IMR-90 (cell line): ENCODE measurements around the gene DNAJB4. TPM values are rescaled to one million over a fixed set of nuclear protein-coding genes. Genes with fewer than 3 reads are reported as not detected.

Experiments used
- ATAC-seq: fragments of 200-7000 bp; cut with Tn5 transposase; 2 replicates; pipeline ENCODE4 v1.9.1; 2020; ENCODE audit warnings: low read depth, mild to moderate bottlenecking, moderate library complexity
- BruUV-seq: library from RNA; stranded (reverse); fragments of 400-500 nt; replicated peaks from 2 replicates; lab custom pipeline; 2021; lab: Mats Ljungman, UMichigan
- CTCF ChIA-PET: fragments of 300-600 bp; formaldehyde crosslinking; extraction: SDS; loops from one replicate; lab custom pipeline; 2021; ENCODE audit warnings: antibody characterized with exemption; lab: Yijun Ruan, JAX
- POLR2A ChIA-PET: fragments of 300-600 bp; sonication (Branson Sonifier 250); formaldehyde crosslinking; loops from one replicate; lab custom pipeline; 2022; ENCODE audit warnings: antibody characterized with exemption; ENCODE audit not compliant: unreplicated experiment; lab: Charles Lee
- DNase-seq: peaks from one replicate; pipeline ENCODE4 v3.0.0; 2013
- H2AFZ ChIP-seq: replicated peaks from 2 replicates; pipeline ENCODE3; 2013; ENCODE audit warnings: low read length, mild to moderate bottlenecking; ENCODE audit not compliant: poor library complexity
- H2AK5ac ChIP-seq: 2 replicates; pipeline ENCODE4 v1.6.1; 2013; ENCODE audit warnings: low read depth, low read length, inconsistent platforms
- H2AK9ac ChIP-seq: replicated peaks from 2 replicates; pipeline ENCODE3; 2013; ENCODE audit warnings: mild to moderate bottlenecking, low read depth, low read length, moderate library complexity; ENCODE audit not compliant: poor library complexity
- H2BK120ac ChIP-seq: 2 replicates; pipeline ENCODE4 v1.6.1; 2013; ENCODE audit warnings: low read depth, low read length, inconsistent platforms
- H2BK15ac ChIP-seq: 3 replicates; pipeline ENCODE4 v1.6.1; 2013; ENCODE audit warnings: low read depth, low read length, inconsistent platforms
- H2BK20ac ChIP-seq: 2 replicates; pipeline ENCODE4 v1.6.1; 2013; ENCODE audit warnings: low read depth, mild to moderate bottlenecking, inconsistent platforms, low read length, moderate library complexity
- H2BK5ac ChIP-seq: 2 replicates; pipeline ENCODE4 v1.6.1; 2013; ENCODE audit warnings: mild to moderate bottlenecking, low read depth, low read length, inconsistent platforms; ENCODE audit not compliant: poor library complexity, severe bottlenecking
- H3K14ac ChIP-seq: replicated peaks from 2 replicates; pipeline ENCODE4 v1.6.1; 2013; ENCODE audit warnings: low read depth, low read length, inconsistent platforms
- H3K18ac ChIP-seq: 2 replicates; pipeline ENCODE4 v1.6.1; 2013; ENCODE audit warnings: low read depth, low read length, control low read depth
- H3K23ac ChIP-seq: 2 replicates; pipeline ENCODE4 v1.6.1; 2013; ENCODE audit warnings: low read depth, low read length, inconsistent platforms
- H3K27ac ChIP-seq: 2 replicates; pipeline ENCODE4 v1.5.1; 2013; ENCODE audit warnings: mild to moderate bottlenecking, control low read depth, low read length; ENCODE audit not compliant: insufficient read depth
- H3K27me3 ChIP-seq: 2 replicates; pipeline ENCODE4 v1.6.1; 2013; ENCODE audit warnings: low read length; ENCODE audit not compliant: control insufficient read depth, insufficient read depth
- H3K36me3 ChIP-seq: 2 replicates; pipeline ENCODE4 v1.6.1; 2013; ENCODE audit warnings: low read length, mixed read lengths; ENCODE audit not compliant: control insufficient read depth, insufficient read depth
- H3K4ac ChIP-seq: 2 replicates; pipeline ENCODE4 v1.6.1; 2013; ENCODE audit warnings: low read depth, low read length, inconsistent platforms
- H3K4me1 ChIP-seq: 2 replicates; pipeline ENCODE4 v1.6.1; 2013; ENCODE audit warnings: low read length, mixed read lengths; ENCODE audit not compliant: control insufficient read depth, insufficient read depth
- H3K4me2 ChIP-seq: 2 replicates; pipeline ENCODE4 v1.6.1; 2013; ENCODE audit warnings: low read depth, mild to moderate bottlenecking, control low read depth, low read length, moderate library complexity
- H3K4me3 ChIP-seq: 2 replicates; pipeline ENCODE4 v1.5.1; 2013; ENCODE audit warnings: low read depth, mild to moderate bottlenecking, control low read depth, low read length, moderate library complexity; ENCODE audit not compliant: insufficient read depth
- H3K56ac ChIP-seq: 2 replicates; pipeline ENCODE4 v1.6.1; 2013; ENCODE audit warnings: low read length, inconsistent platforms; ENCODE audit not compliant: insufficient read depth; ENCODE audit errors: extremely low read depth
- H3K79me1 ChIP-seq, 2 experiments: 2 replicates each; pipeline ENCODE4 v1.6.1; 2013; ENCODE audit warnings: low read length in 2 of 2, inconsistent platforms in 1 of 2, low read depth in 1 of 2
- H3K9ac ChIP-seq: 2 replicates; pipeline ENCODE4 v1.6.1; 2013; ENCODE audit warnings: low read depth, low read length, control low read depth
- H3K9me1 ChIP-seq: 2 replicates; pipeline ENCODE4 v1.6.1; 2013; ENCODE audit warnings: low read length, inconsistent platforms; ENCODE audit not compliant: insufficient read depth
- H3K9me3 ChIP-seq: 2 replicates; pipeline ENCODE4 v1.6.1; 2013; ENCODE audit warnings: low read length; ENCODE audit not compliant: control insufficient read depth, insufficient read depth
- H4K20me1 ChIP-seq: 2 replicates; pipeline ENCODE4 v1.6.1; 2013; ENCODE audit warnings: low read length, inconsistent platforms; ENCODE audit not compliant: insufficient read depth
- H4K5ac ChIP-seq: 2 replicates; pipeline ENCODE4 v1.6.1; 2013; ENCODE audit warnings: mild to moderate bottlenecking, low read depth, low read length, control low read depth
- H4K8ac ChIP-seq, 2 experiments: 2 replicates each; pipeline ENCODE4 v1.6.1; 2013; ENCODE audit warnings: low read depth in 2 of 2, low read length in 2 of 2, control low read depth in 1 of 2, inconsistent platforms in 1 of 2
- H4K91ac ChIP-seq: 2 replicates; pipeline ENCODE4 v1.6.1; 2013; ENCODE audit warnings: low read depth, low read length, inconsistent platforms; ENCODE audit not compliant: insufficient read depth
- BHLHE40 ChIP-seq: fragments of 150-350 bp; IDR thresholded peaks from 2 replicates; pipeline ENCODE4 v1.6.1; 2016; ENCODE audit warnings: mild to moderate bottlenecking, low read depth, low read length
- CHD1 ChIP-seq: IDR thresholded peaks from 2 replicates; pipeline ENCODE4 v1.6.1; 2012; ENCODE audit warnings: low read depth, low read length, improper control_type of control experiment
- MXI1 ChIP-seq: IDR thresholded peaks from 2 replicates; pipeline ENCODE4 v1.6.1; 2012; ENCODE audit warnings: low read depth, mild to moderate bottlenecking, low read length, moderate library complexity, borderline replicate concordance
- POLR2A ChIP-seq: IDR thresholded peaks from 2 replicates; pipeline ENCODE4 v1.6.1; 2012; ENCODE audit warnings: mild to moderate bottlenecking, low read depth, low read length
- RCOR1 ChIP-seq: IDR thresholded peaks from 2 replicates; pipeline ENCODE4 v1.6.1; 2012; ENCODE audit warnings: mild to moderate bottlenecking, low read length, improper control_type of control experiment; ENCODE audit not compliant: insufficient replicate concordance
- WGBS, 2 experiments: methylation state at CpG; one replicate each; pipeline versions ENCODE4 v1.1.5 to v1.1.7; 2013; ENCODE audit warnings: missing lambda C conversion rate in 2 of 2; ENCODE audit not compliant: insufficient read length in 1 of 2; ENCODE audit errors: extremely low coverage in 2 of 2; 5-methylcytosine and 5-hydroxymethylcytosine counted together
- dilution Hi-C: fragments of 300-500 bp; cut with HindIII; formaldehyde crosslinking; loops from one replicate; pipeline ENCODE4 v1.14.3; 2018; ENCODE audit warnings: low sequenced_read_pairs; ENCODE audit not compliant: unreplicated experiment
- in situ Hi-C: fragments of 300-500 bp; cut with MboI; formaldehyde crosslinking; loops from 3 replicates; pipeline ENCODE4 v1.14.3; 2019; ENCODE audit warnings: low sequenced_read_pairs, inconsistent platforms, mixed read lengths
- intact Hi-C: fragments of 100-400 bp; cut with micrococcal nuclease; formaldehyde crosslinking; loops from 2 replicates; pipeline ENCODE4 v1.10.0; 2022
- polyA plus RNA-seq, 3 experiments: library from polyadenylated mRNA; depleted of rRNA; stranded (reverse); fragments of >200 nt; gene quantifications; 2 replicates each; pipeline ENCODE4 v1.2.3, GENCODE V29; 2012; ENCODE audit warnings: low replicate concordance in 1 of 3
- total RNA-seq: library from RNA; depleted of rRNA; stranded (reverse); fragments of >200 nt; gene quantifications from 2 replicates; pipeline ENCODE4 v1.2.3, GENCODE V29; 2012
- TF ChIP-seq, protein P1 (sequence below): fragments of 150-350 bp; IDR thresholded peaks from 2 replicates; pipeline ENCODE4 v1.6.1; 2016; ENCODE audit warnings: low read depth, mild to moderate bottlenecking, low read length, moderate library complexity, borderline replicate concordance

DNAJB4 gene
- total and polyA plus RNA-seq, 2 of the 4 experiments (the other 2 are of a cell fraction) = 30.6 to 31.0 TPM

DNA sequence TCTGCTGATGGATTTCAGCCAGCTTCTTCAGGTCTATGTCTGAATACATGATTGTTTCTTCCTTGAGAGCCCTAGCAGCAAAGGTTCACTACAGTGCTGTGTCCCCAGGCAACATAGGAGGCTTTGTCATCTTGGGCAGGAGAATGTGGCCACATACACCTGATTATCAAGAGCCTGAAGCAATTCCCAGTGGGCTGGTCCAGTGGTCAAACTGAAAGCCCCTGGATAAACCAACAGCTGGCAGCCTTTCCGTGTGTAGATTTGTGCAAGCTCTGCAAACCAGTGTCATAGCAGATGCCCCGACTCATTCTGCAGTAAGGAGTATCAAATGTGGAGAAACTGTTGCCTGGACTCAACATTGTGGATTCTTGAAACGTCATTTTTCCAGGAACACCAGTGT, 38.7 kb downstream of the DNAJB4 start:
- H4K5ac ChIP-seq = no peak overlapping the region
- H3K9me1 ChIP-seq = no peaks in the 10 kb centered on the region
- no TSS peak for BruUV-seq
- no peak overlapping the region for H3K4me3 ChIP-seq
- no peak overlapping the region for H2AFZ ChIP-seq
- ChIA-PET POLR2A (no interaction called here), CTCF (interaction anchor here (0.6 to 0.7 kb wide), 2 partner anchors 60 to 841 kb away, joined by 5 read pairs; no protein-coding TSS in a partner anchor)
- no peaks in the 10 kb centered on the region for H3K36me3 ChIP-seq
- no peak overlapping the region for H2BK15ac ChIP-seq
- H3K23ac ChIP-seq = no peak overlapping the region
- no peak overlapping the region for H2BK120ac ChIP-seq
- peaks cover 23% of the 10 kb centered on the region for H3K27me3 ChIP-seq
- H3K18ac ChIP-seq = no peak overlapping the region
- no peak overlapping the region for H3K14ac ChIP-seq
- in situ Hi-C loops (no loop called here), dilution Hi-C loops (no loop called here), intact Hi-C loops (no loop called here)
- H2BK20ac ChIP-seq = no peak overlapping the region
- H2AK5ac ChIP-seq = no peak overlapping the region
- H3K79me1 ChIP-seq = no peaks in the 10 kb centered on the region
- 47% methylated on average over 3 of the region's 3 CpGs; no CpG with 5 or more reads in 1 of the 2 experiments for WGBS, 2 experiments
- H3K4ac ChIP-seq = no peak overlapping the region
- DNase-seq (no peak), ATAC-seq (no peak; the same call in 1 of the 2 replicates)
- no peak overlapping the region for H2AK9ac ChIP-seq
- no peak overlapping the region for H3K9ac ChIP-seq
- H3K4me1 ChIP-seq = no peaks in the 10 kb centered on the region
- H3K4me2 ChIP-seq = no peak overlapping the region
- H4K20me1 ChIP-seq = no peaks in the 10 kb centered on the region
- H2BK5ac ChIP-seq = no peak overlapping the region
- no peak overlapping the region for H3K56ac ChIP-seq
- no peak overlapping the region for H3K27ac ChIP-seq
- H4K91ac ChIP-seq = no peak overlapping the region
- no peak overlapping the region for H4K8ac ChIP-seq
- 0 out of 2 replicates have a peak, but pooled peaks cover 3% of the 10 kb centered on the region for H3K9me3 ChIP-seq
- TF ChIP-seq BHLHE40 = no peak
- TF ChIP-seq RCOR1 = no peak
- no peak for TF ChIP-seq POLR2A
- no peak for TF ChIP-seq MXI1
- no peak for TF ChIP-seq CHD1
- TF ChIP-seq, protein P1, sequence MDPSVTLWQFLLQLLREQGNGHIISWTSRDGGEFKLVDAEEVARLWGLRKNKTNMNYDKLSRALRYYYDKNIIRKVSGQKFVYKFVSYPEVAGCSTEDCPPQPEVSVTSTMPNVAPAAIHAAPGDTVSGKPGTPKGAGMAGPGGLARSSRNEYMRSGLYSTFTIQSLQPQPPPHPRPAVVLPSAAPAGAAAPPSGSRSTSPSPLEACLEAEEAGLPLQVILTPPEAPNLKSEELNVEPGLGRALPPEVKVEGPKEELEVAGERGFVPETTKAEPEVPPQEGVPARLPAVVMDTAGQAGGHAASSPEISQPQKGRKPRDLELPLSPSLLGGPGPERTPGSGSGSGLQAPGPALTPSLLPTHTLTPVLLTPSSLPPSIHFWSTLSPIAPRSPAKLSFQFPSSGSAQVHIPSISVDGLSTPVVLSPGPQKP = no peak
